ENCODE data around the gene OR2S2.

- TF ChIP-seq CTCF (IDR thresholded peaks at IDR 0.05), result no peak
- no peak for TF ChIP-seq EZH2 (IDR thresholded peaks at IDR 0.05; ENCODE audit: borderline replicate concordance, insufficient read depth, low read depth, low read length, poor library complexity, severe bottlenecking)
These were observed 18.2 kb downstream of the OR2S2 start for GRCh38 chr9:35939679-35940250.
